Activated naive CD4-positive, alpha-beta T cell treated with anti-CD3 and anti-CD28 coated beads, Interleukin-2, amount 50 U/mL, for 16 hours (primary cell): ENCODE data around the gene TEX30.

Experiments
- DNase-seq: peaks from one replicate; pipeline ENCODE4 v3.0.0-alpha.2; 2020

TEX30 gene

GRCh38 chr13:102779436-102780159 lies 6.0 kb upstream of the TEX30 start:
- DNase-seq = no peak

DNA sequence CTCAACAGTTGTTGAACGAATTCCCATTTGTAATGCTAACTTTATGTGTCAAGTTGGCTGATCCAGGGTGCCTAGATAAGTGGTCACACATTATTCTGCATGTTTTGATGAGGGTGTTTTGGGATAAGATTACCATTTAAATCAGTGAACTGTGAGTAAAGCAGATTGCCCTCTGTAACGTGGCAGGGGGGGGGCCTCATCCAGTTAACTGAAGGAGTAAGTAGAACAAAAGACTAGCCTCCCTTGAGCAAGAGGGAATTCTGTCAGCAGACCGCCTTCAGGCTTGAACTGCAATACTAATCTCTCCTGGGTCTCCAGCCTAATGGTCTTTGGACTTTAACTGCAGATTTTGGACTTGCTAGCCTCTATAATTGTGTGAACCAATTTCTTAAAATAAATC lies 4.2 kb upstream of the TEX30 start:
- DNase-seq = no peak

- no peak for DNase-seq
These were observed 2.7 kb upstream of the TEX30 start for GRCh38 chr13:102776271-102776670.

GRCh38 chr13:102774591-102775520 lies 1.3 kb upstream of the TEX30 start:
- DNase-seq = no peak

DNA sequence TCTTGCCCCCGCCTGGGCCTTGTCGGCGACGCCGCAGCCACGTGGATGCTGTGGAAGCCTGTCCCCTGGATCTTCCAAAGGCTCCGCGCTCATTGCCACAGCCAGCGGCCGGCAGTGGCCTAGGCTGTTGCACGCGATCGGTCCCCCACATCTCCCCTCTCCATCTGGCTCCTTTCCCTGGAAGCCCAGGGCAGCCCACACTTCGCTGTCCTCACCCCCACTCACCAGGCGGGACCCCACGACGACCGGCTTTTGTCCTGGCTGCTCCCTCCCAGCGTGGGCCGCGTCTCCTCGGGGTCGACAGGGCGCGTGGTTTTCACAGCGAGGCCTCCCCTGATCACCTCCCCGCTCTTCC lies 605 bp upstream of the TEX30 start:
- no peak for DNase-seq

GRCh38 chr13:102772042-102772425 lies 1.6 kb downstream of the TEX30 start:
- DNase-seq = no peak

DNA sequence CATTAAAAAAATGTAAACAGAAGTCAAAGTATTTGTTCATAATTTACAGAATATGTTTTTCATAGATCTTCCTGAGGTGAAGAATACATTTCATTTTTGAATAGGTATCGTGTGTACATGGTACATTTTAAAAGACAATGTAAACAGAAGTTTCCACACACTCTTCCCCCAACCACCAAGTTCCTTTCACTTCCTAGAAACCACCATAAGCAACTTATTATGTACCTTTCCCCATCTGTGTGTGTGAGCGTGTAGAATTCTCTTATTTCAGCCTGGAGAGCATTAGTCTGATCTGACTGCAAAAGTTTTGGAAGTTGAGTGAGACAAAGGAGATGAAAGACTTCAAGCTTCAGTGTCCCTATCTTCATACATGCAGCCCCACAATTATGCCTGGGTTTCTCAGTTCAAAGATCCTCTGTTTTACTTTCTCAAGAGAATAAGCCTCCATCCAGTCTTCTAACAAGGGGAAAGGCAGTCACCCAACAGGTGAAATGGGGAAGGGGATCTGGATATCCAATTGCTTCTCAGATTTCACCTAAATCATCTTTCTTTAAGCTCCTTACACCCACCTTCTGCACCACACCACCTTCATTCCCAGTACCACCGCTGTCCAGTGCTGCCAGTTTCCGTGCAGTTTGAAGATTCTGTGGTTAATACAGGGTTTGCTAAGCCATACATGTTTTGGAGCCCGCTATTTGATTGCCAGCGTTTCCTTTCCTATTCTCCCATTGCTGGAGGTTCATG lies 2.1 kb downstream of the TEX30 start:
- no peak for DNase-seq

- no peak for DNase-seq
These were observed 3.2 kb downstream of the TEX30 start for GRCh38 chr13:102770435-102770834.

DNA sequence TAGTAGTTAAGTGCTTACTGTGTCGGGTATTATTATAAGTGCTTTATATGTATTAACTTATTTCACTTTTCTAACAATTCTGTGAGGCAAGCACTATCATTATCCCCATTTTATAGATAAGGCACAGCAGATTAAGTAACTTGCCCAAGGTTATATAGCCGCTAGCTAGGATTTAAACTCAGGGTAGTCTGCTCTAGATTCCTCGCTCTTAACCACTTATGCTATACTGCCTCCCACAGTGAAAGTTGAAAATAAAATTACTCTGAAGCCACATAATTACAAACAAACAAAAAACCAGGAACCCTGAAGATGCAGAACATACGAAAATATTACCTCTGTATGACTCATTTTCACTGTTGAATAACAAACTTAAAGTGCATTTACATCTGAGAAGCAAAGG lies 3.9 kb downstream of the TEX30 start:
- no peak for DNase-seq

DNA sequence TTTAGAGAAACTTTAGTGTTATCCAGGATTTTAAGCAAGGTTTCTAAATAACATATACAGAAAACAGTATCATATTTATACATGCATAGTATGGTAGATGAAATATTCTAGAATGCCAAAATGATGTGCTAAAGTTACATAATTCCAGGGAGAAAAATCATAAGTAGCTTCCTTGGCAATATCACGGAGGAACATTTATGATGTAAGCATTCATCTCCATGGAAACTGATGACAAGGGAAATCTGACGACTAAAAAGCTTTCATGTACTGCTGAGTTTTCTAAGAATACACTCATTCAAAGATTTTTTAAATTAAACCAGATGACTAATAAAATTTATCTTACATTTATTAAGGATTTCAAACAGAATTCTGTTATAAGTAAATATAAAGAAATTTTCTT lies 4.7 kb downstream of the TEX30 start:
- no peak for DNase-seq

DNA sequence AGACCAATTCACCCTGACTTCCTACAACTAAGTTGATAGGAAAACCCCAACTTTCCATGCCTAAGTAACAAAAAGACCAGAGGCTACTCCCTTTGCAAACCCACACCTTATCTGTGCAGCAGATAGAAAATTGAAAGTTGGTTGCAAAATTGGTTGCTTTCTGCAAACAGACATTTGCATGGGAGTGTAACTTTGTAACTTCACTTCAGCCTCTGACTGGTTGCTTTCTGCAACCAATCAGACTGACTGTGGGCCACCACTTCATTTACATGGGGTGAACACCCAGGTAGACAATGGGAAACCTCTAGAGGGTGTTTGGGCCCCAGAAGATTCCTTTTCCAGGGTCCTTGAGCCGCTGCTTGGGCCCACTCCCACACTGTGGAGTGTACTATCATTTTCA lies 9.8 kb downstream of the TEX30 start:
- no peak for DNase-seq

DNA sequence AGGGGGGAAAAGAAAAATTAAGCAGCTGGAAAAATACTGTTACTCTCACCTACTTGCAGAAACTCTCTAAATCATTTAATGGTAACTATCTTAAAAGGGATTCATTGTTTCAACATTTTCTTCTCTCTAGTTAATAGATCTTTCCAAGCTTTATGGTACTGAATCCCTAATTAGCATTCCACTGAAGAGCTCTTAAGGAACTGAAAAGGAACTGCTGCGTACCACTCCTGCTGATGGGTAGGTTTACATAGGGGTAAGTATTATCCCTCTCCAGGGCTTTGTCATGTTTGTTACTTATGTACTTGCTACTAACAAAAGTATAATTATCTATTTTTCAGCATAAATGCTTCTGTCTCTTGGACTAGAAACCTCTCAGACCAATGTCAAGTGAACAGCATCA lies 12.5 kb downstream of the TEX30 start:
- no peak for DNase-seq

GRCh38 chr13:102758842-102759241 lies 14.7 kb downstream of the TEX30 start:
- DNase-seq = no peak

DNA sequence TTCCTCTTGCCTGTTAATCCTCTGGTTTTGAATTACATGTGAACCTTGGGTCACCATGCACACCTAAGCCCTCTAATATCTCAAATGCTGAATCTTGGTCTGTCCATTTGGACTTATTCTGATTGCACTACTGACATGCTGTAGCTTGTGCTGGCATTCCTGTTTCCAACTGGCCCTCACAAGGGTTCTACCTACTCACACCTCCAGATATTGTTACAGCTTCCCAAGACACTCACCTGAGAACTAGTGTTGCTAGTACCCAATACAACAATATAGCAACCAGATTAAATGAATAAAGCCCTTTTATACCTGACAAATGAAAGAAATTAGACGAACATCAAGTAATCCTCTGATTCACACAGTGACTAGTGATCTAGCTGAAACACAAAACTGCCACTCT lies 16.6 kb downstream of the TEX30 start:
- no peak for DNase-seq

DNA sequence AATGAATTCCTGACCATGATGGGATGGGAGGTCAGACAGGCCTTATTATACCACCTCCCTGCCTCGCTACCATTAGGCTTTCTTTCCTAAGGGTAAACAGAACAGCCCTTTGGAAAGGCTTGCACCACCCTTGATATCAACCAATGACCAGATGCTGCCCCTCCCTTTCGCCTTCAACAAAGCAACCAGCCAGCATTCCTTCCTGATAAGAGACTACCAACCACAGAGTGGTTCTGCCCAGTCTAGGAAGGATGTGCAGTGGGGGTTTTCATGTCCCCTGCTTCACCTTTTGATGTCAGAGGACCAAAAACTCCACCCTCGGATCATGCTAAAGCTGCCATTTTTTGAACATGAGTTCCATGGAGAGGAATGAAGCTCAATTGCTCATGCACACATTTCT lies 21.7 kb downstream of the TEX30 start:
- no peak for DNase-seq

DNA sequence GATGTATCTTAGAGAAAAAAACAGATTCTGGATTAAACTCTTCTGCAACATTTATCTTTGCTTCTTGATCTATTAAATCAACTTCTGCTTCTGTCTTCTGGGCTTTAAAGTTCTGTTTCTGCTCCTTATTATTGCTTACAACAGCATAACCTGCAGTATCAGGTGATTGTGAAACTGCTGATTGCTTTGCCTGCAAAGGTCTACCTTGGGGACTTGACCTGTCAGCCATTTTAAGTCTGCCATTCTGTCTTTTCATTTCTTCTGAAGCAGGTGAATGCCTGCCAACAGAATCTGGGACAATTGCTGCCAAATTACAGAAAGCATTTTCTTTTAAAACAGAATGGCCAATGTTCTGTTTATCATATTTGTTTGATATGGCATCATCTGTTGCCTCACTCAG lies 31.1 kb downstream of the TEX30 start:
- DNase-seq = no peak

DNA sequence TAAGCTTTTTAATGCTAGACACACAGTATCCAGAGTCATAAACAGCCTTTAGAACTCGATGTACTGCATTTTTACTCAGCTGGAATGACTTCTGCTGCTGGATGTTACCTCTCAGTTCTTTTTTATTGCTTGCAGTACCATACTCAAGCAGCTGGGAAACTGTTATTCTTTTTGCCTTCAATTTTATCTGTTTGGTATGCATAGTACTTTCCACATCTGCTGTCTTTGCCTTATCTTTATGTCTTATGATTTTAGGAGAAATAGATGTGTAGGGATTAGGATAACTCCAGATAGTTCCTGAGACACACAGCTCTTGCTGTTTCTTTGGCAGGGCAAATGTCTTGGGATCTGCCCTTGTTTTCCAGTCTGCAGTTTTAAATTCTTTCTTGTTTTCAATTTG lies 31.5 kb downstream of the TEX30 start:
- no peak for DNase-seq

GRCh38 chr13:102729560-102730270 lies 43.9 kb downstream of the TEX30 start:
- no peak for DNase-seq

DNA sequence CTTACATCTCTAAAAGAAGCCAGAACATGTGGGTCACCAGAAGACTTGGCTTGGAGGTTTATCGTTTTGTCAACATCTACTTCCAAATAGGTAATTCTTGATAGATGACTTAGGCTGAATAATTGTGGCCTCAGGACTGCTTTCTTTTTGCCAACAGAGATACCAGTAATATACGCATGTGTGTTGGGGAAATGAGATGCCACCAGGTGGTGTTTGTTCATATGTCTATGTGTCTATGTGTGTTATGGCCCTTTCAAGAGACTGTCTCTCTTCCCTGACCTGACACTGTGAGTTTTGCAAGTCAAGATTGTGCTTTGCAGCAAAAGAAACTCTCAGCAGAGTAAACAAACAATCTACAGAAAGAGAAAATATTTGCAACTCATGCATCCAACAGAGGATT lies 47.2 kb downstream of the TEX30 start:
- no peak for DNase-seq

DNA sequence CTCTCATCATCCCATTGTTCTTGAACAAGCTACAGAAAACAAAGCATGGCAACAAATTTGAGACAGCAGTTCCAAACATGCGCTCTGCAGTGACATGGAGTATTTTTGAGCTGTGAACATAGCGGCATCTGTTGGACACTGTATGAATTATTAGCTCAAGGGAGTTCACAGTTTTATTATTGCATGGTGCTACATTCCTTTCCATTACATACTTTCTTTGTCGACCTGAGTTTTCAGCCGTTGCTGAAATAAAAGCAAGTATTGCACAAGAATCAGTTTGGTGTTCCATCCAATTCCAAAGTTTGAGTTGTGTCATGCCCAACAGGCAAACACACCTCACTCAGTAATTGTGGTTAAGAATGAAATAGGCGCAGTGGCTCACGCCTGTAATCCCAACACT lies 48.7 kb downstream of the TEX30 start:
- no peak for DNase-seq

GRCh38 chr13:102721800-102722231 lies 51.8 kb downstream of the TEX30 start:
- no peak for DNase-seq

DNA sequence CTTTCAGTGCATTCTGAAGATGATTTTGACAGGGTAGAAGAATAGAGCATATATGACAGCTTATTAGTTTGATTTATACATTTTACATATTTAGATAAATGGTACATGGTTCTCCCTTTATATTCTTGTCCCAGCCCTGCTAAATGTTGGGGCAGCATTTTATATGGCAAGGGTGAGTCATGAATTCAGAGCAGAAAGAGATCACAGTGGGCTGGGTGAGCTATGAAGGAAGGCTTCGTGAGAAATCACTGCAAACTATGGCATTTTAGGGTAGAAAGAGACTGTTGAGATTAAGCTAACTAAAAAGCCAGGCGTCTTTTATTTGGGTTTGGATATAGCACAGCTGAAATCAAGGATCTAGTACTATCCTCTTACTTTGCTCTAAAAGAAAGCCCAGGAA lies 54.8 kb downstream of the TEX30 start:
- DNase-seq = no peak
